IPS DF 19.7 (cell line): ENCODE measurements around the gene ARHGEF1.
"Not testable (repeated sequence)": the region's sequence is repeated elsewhere in the genome, so short reads cannot be mapped to it uniquely, and the experiment has no call there.

Experiments used
- DNase-seq: peaks from one replicate; pipeline ENCODE4 v3.0.0-alpha.2; 2013; ENCODE audit warnings: low read depth, low spot score

Gene ARHGEF1

GRCh38 chr19:41905273-41906002, 22.5 kb downstream of the ARHGEF1 start:
- DNase-seq, result no peak

- no peak for DNase-seq
These were observed 23.3 kb downstream of the ARHGEF1 start for GRCh38 chr19:41906271-41906670.

- no peak for DNase-seq
These were observed 24.1 kb downstream of the ARHGEF1 start for GRCh38 chr19:41906916-41907680.

GRCh38 chr19:41907994-41908615, 25.1 kb downstream of the ARHGEF1 start:
- no peak for DNase-seq

GRCh38 chr19:41908724-41909464, 25.9 kb downstream of the ARHGEF1 start:
- no peak for DNase-seq

- no peak for DNase-seq
These were observed 26.7 kb downstream of the ARHGEF1 start for GRCh38 chr19:41909706-41910105.

- DNase-seq, result no peak
These were observed 27.4 kb downstream of the ARHGEF1 start for GRCh38 chr19:41910240-41910991.

- DNase-seq, result no peak
These were observed 28.3 kb downstream of the ARHGEF1 start for GRCh38 chr19:41910992-41911888.

- DNase-seq, result no peak
These were observed 29.1 kb downstream of the ARHGEF1 start for GRCh38 chr19:41911889-41912731.

GRCh38 chr19:41912899-41913537, 30.0 kb downstream of the ARHGEF1 start:
- no peak for DNase-seq

GRCh38 chr19:41913538-41914423, 30.8 kb downstream of the ARHGEF1 start:
- no peak for DNase-seq

- not testable (repeated sequence) for DNase-seq
These were observed 31.4 kb downstream of the ARHGEF1 start for GRCh38 chr19:41914424-41914834.

GRCh38 chr19:41915021-41915775, 32.2 kb downstream of the ARHGEF1 start:
- DNase-seq, result no peak

- DNase-seq, result no peak
These were observed 32.9 kb downstream of the ARHGEF1 start for GRCh38 chr19:41915776-41916414.

- no peak for DNase-seq
These were observed 34.7 kb downstream of the ARHGEF1 start for GRCh38 chr19:41917676-41918075.

GRCh38 chr19:41918095-41918494, 35.1 kb downstream of the ARHGEF1 start:
- no peak for DNase-seq
